Measurements from ENCODE around the gene DHRS4. TPM values are rescaled to one million over a fixed set of nuclear protein-coding genes. Genes with fewer than 3 reads are reported as not detected.
"Not testable (repeated sequence)": the region's sequence is repeated elsewhere in the genome, so short reads cannot be mapped to it uniquely, and the experiment has no call there.

The DHRS4 gene
- total RNA-seq, 1 donor from 2014 or later: 21.2 TPM

- no peak for DNase-seq (ENCODE audit: low spot score)
These were observed 12.3 kb upstream of the DHRS4 start for GRCh38 chr14:23941230-23941629.

GRCh38 chr14:23941669-23942068 is 11.9 kb upstream of the DHRS4 start:
- no peak for DNase-seq (ENCODE audit: low spot score)

DNA sequence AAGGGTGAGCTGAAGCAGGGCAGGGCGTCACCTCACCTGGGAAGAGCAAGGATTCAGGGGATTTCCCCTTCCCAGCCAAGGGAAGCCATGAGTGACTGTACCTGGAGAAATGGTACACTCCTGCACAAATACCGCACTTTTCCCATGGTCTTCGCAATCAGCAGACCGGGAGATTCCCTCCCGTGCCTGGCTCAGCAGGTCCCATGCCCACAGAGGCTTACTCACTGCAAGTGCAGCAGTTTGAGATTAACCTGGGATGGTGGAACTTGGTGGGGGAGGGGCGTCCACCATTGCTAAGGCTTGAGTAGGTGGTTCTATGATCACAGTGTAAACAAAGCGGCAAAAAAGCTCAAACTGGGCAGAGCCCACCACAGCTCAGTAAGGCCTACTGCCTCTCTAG is 11.0 kb upstream of the DHRS4 start:
- DNase-seq (ENCODE audit: low spot score): no peak

- DNase-seq (ENCODE audit: low spot score): not testable (repeated sequence)
These were observed 4.5 kb upstream of the DHRS4 start for GRCh38 chr14:23949069-23949468.

- no peak for DNase-seq (ENCODE audit: low spot score)
These were observed 3.0 kb upstream of the DHRS4 start for GRCh38 chr14:23950411-23951135.

GRCh38 chr14:23951136-23951466 is 2.5 kb upstream of the DHRS4 start:
- not testable (repeated sequence) for DNase-seq (ENCODE audit: low spot score)

DNA sequence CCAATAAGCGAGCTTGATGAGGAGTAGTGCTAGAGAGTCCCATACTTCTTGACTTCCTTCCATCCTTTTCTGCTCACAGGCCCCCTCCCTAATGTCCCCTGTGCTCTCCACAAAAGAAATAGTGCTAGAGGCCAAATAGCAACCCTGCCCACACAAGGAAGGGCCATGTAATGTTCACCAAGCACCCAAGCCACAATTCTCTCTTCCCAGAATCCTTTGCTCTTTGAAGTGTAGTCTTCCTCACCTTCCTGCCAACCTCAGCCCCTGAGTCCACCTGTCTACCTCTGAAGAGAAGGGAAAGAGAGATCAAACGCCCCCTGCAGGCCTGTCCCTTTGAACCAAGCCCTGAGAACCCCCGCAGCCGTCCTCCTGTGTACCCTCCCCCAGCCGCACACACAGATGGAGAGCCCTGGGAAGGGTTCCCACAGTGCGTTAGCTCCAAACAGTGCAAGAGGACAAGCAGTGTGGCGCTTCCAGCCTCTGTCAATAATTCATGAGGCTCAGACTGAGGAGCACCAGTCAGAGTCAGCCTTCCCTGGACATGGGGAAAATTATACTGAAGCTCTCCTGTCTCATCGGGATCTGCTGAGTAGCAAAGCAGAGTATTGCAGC is 1.9 kb upstream of the DHRS4 start:
- no peak for DNase-seq (ENCODE audit: low spot score)

GRCh38 chr14:23953116-23953463 is 480 bp upstream of the DHRS4 start:
- not testable (repeated sequence) for DNase-seq (ENCODE audit: low spot score)

DNA sequence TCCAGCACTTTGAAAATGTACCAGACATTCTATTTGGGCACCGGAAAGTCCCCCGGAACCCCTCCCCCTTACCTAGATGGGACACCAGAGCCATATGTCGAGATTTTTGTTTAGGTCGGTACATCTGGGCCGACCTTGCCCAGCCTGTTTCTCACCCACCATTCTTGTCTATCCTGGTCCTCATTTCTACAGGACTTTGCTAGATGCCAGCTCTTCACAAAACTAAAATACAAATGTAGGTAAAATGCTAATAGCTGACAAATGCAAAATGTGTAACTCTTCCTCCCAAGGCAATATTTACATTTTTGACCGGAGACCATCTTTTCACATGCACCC is 677 bp downstream of the DHRS4 start:
- not testable (repeated sequence) for DNase-seq (ENCODE audit: low spot score)

- DNase-seq (ENCODE audit: low spot score): not testable (repeated sequence)
These were observed 1.4 kb downstream of the DHRS4 start for GRCh38 chr14:23954965-23955364.

DNA sequence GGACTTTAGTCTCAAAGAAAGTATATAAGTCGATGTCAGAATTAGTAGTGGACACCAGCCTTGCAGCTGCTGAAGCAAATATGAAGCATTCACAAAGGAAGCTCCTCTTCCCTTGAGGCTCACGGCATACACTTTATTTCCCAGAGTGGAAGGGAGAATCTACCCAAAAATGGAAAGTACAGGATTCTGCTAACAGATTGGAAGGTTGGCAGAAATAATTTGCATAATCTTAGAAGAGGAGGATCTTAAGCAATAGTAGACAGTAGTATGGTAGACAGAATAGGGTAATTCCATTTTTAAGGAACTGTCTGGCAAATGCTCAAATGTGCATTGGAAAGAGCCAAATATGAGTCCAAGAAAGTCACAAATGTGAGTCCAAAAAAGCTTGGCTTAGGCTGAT is 2.2 kb downstream of the DHRS4 start:
- not testable (repeated sequence) for DNase-seq (ENCODE audit: low spot score)

GRCh38 chr14:23957913-23958569 is 4.5 kb downstream of the DHRS4 start:
- not testable (repeated sequence) for DNase-seq (ENCODE audit: low spot score)

- DNase-seq (ENCODE audit: low spot score): not testable (repeated sequence)
These were observed 7.3 kb downstream of the DHRS4 start for GRCh38 chr14:23960899-23961298.

DNA sequence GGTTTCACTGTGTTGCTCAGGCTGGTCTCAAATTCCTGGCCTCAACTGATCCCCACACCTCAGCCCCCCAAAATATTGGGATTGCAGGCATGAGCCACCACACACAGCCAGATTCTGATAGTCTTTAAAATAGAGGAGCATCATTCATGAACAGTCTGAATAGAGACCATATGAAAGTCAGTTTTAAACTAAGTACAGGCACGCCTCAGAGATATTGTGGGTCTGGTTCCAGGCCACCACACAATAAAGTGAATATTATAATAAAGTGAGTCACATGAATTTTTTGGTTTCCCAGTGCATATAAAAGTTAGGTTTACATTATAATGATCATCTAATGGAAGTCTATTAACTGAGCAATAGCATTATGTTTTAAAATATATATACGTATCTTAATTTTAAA is 8.1 kb downstream of the DHRS4 start:
- not testable (repeated sequence) for DNase-seq (ENCODE audit: low spot score)

GRCh38 chr14:23969130-23969480 is 15.5 kb downstream of the DHRS4 start:
- DNase-seq (ENCODE audit: low spot score): not testable (repeated sequence)

DNA sequence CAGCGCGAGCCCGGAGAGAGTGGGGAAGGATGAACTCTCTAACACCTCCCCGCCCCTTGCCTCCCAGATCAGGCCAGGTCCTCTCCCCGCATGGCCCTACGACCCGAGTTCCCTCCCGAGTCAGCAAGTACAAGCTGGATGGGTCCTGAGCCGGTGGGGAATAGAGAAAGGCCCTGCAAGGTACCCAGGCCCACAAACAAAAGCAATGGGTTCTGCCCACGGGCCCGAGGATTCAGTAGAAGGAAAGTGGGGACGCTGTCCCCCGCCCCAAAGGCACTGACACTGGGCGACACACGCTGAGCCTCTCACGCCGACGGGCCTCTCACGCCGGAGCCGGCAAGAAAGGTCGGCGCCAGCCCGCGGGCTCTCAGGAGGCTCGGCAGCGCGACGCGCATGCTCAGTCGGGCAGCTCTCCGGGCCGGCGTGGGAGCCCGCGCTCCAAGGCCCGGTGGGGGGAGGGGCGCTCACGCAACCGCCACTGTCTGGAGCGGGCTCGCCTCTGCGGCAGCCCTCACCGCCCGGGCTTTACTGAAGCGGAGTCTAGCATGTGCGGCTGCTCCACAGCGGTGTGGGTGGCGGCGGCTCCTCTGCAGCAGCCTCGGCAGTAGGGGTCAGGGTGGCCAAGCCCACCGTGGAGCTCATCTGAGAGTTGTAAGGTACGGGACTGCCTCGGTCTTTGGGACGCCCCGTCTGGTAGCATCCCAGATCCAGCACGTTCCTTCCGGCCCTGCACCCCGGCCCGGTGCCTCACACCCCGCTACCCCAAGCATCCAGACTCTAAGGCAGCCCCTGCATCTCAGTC is 16.1 kb downstream of the DHRS4 start:
- peak; percentile 49 for DNase-seq (ENCODE audit: low spot score)

DNA sequence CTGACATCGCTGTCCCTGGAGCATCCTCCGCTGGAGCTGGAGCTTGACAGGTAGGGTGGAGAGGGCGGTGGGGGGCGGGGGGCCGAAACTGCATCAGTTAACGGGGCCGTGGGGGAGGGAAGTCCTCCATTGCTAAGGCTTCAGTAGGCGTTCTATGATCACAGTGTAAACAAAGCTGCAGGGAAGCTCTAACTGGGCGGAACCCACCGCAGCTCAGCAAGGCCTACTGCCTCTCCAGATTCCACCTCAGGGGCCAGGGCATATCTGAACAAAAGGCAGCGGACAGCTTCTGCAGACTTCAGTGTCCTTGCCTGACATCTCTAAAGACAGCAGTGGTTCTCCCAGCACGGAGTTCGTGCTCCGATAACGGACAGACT is 16.7 kb downstream of the DHRS4 start:
- DNase-seq (ENCODE audit: low spot score): not testable (repeated sequence)

DNA sequence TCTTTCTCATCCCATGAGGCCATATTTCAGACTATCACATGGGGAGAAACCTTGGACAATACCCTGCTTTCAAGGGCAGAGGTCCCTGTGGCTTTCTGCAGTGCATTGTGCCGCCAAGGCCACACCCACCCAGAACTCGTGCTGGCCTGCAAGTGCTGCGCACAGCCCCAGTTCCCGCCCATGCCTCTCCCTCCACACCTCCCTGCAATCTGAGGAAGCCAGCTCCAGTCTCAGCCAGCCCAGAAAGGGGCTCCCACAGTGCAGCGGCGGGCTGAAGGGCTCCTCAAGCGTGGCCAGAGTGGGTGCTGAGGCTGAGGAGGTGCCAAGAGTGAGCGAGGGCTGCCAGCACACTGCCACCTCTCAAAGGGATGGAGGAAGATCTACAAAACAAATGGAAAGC is 19.6 kb downstream of the DHRS4 start:
- peak; percentile 60 for DNase-seq (ENCODE audit: low spot score)

GRCh38 chr14:23974041-23974440 is 20.5 kb downstream of the DHRS4 start:
- DNase-seq (ENCODE audit: low spot score): not testable (repeated sequence)

DNA sequence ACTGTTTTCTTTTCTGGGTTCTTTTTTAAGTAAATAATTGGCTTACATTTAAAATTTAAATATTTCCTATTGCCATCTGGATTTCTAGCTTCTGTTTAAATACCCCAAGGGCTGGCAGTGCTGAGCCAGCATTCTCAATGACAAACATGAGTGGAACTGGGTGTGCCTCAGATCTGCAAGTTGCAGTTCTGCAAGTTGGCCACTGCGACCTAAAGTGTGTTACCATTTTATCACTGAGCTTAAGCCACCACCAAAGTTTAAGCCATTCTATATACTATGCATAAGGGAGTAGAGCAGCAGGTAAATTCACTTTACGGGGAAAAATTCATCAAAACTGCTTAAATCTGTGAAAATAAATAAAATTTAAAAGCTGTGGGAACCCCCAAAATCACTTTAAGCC is 23.6 kb downstream of the DHRS4 start:
- DNase-seq (ENCODE audit: low spot score): not testable (repeated sequence)

DNA sequence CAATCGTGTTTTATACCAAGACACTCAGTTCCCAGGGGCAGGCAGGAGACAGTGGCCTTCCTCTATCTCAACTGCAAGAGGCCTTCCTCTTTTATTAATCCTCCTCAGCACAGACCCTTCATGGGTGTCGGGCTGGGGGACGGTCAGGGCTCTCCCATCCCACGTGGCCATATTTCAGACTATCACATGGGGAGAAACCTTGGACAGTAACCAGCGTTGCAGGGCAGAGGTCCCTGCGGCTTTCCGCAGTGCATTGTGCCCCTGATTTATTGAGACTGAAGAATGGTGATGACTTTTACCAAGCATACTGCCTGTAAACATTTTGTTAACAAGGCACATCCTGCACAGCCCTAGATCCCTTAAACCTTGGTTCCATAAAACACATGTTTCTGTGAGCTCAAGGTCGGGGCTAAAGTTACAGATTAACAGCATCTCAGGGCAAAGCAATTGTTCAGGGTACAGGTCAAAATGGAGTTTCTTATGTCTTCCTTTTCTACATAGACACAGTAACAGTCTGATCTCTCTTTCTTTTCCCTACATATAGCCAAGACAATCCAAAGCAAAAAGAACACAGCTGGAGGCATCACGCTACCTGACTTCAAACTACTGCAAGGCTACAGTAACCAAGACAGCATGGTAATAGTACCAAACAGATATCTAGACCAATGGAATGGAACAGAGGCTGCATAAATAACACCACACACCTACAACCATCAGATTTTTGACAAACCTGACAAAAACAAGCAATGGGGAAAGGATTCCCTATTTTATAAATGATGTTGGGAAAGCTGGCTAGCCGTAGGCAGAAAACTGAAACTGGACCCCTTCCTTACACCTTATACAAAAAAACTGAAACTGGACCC is 28.6 kb downstream of the DHRS4 start:
- not testable (repeated sequence) for DNase-seq (ENCODE audit: low spot score)
